GM19438 (cell line): Measurements from ENCODE around the gene TXNL4B.
A peak's percentile ranks its signal among the peaks of the same experiment; 100 is the strongest.

Source experiments
- ATAC-seq: cut with Tn5 transposase; IDR thresholded peaks from one replicate; pipeline ENCODE4 v1.9.1; 2021; ENCODE audit warnings: low read depth; ENCODE audit not compliant: unreplicated experiment

Gene TXNL4B

GRCh38 chr16:72112906-72113615 is 19.6 kb upstream of the TXNL4B start:
- ATAC-seq: no peak

GRCh38 chr16:72112452-72112792 is 19.0 kb upstream of the TXNL4B start:
- no peak for ATAC-seq

- ATAC-seq: no peak
Observed at GRCh38 chr16:72111657-72112451, 18.4 kb upstream of the TXNL4B start.

- ATAC-seq: no peak
Observed at GRCh38 chr16:72110662-72111615, 17.5 kb upstream of the TXNL4B start.

- ATAC-seq: no peak
Observed at GRCh38 chr16:72109966-72110530, 16.6 kb upstream of the TXNL4B start.

- no peak for ATAC-seq
Observed at GRCh38 chr16:72109300-72109699, 15.9 kb upstream of the TXNL4B start.

GRCh38 chr16:72108353-72109102 is 15.1 kb upstream of the TXNL4B start:
- ATAC-seq: no peak

- no peak for ATAC-seq
Observed at GRCh38 chr16:72107371-72107770, 14.0 kb upstream of the TXNL4B start.

- ATAC-seq: no peak
Observed at GRCh38 chr16:72105978-72106377, 12.6 kb upstream of the TXNL4B start.

GRCh38 chr16:72104905-72105304 is 11.5 kb upstream of the TXNL4B start:
- ATAC-seq: no peak

- no peak for ATAC-seq
Observed at GRCh38 chr16:72101195-72101594, 7.8 kb upstream of the TXNL4B start.

GRCh38 chr16:72099377-72099818 is 6.0 kb upstream of the TXNL4B start:
- ATAC-seq: peak; percentile 76

GRCh38 chr16:72098936-72099335 is 5.5 kb upstream of the TXNL4B start:
- ATAC-seq: no peak

- peak; percentile 3 for ATAC-seq
Observed at GRCh38 chr16:72094266-72094610, 818 bp upstream of the TXNL4B start.

- ATAC-seq: no peak
Observed at GRCh38 chr16:72092832-72093447, 480 bp downstream of the TXNL4B start.

GRCh38 chr16:72091217-72091616 is 2.2 kb downstream of the TXNL4B start:
- no peak for ATAC-seq

- no peak for ATAC-seq
Observed at GRCh38 chr16:72085002-72085401, 8.4 kb downstream of the TXNL4B start.

- ATAC-seq: no peak
Observed at GRCh38 chr16:72084445-72084844, 9.0 kb downstream of the TXNL4B start.

GRCh38 chr16:72083778-72084404 is 9.5 kb downstream of the TXNL4B start:
- ATAC-seq: no peak
